K562 (cell line): Measurements from ENCODE around the gene RARRES2. TPM values are rescaled to one million over a fixed set of nuclear protein-coding genes. Genes with fewer than 3 reads are reported as not detected.

Experiments
- BHLHE40 ChIP-seq: IDR thresholded peaks from 2 replicates; pipeline ENCODE4 v1.6.1; 2011; ENCODE audit warnings: low read length, improper control_type of control experiment
- BRD9 ChIP-seq: fragments of 450-650 bp; IDR thresholded peaks from 2 replicates; pipeline ENCODE4 v1.6.1; 2018; ENCODE audit warnings: low read depth; ENCODE audit not compliant: partially characterized antibody
- CBX1 ChIP-seq: sonication (generic); IDR thresholded peaks from 2 replicates; pipeline ENCODE4 v1.6.1; 2016; ENCODE audit warnings: antibody characterized with exemption, low read depth, mild to moderate bottlenecking
- HOMEZ ChIP-seq: fragments of 250-450 bp; sonication (Bioruptor Pico); IDR thresholded peaks from 2 replicates; pipeline ENCODE4 v1.4.0; 2020; ENCODE audit warnings: mild to moderate bottlenecking, moderate library complexity
- MYNN ChIP-seq, 2 experiments: sonication (generic); formaldehyde crosslinking in 1 of 2; IDR thresholded peaks; 2 replicates each; pipeline versions ENCODE4 v1.5.0 to v1.6.1; 2016 to 2020; ENCODE audit warnings: antibody characterized with exemption in 1 of 2, missing genetic modification reagents in 1 of 2
- PCBP2 ChIP-seq: fragments of 200-400 bp; formaldehyde crosslinking; IDR thresholded peaks from 2 replicates; pipeline ENCODE4 v1.6.1; 2018; ENCODE audit warnings: low read length, low read depth, mild to moderate bottlenecking, moderate library complexity; ENCODE audit not compliant: poor library complexity, severe bottlenecking
- RBFOX2 ChIP-seq: fragments of 200-400 bp; formaldehyde crosslinking; IDR thresholded peaks from 2 replicates; pipeline ENCODE4 v1.6.1; 2017; ENCODE audit warnings: low read depth, mild to moderate bottlenecking, low read length, moderate library complexity
- RBM39 ChIP-seq: fragments of 200-400 bp; formaldehyde crosslinking; optimal IDR thresholded peaks from 2 replicates; pipeline ENCODE3; 2018; ENCODE audit warnings: low read depth, low read length
- STAG1 ChIP-seq: sonication (generic); formaldehyde crosslinking; IDR thresholded peaks from 2 replicates; pipeline ENCODE4 v1.5.0; 2020; ENCODE audit warnings: missing genetic modification reagents, borderline replicate concordance
- USF1 ChIP-seq: sonication (generic); formaldehyde crosslinking; IDR thresholded peaks from 2 replicates; pipeline ENCODE4 v1.9.0; 2022; ENCODE audit warnings: mild to moderate bottlenecking, missing genetic modification reagents
- XRCC4 ChIP-seq: IDR thresholded peaks from one replicate; pipeline ENCODE4 v1.6.1; 2011; ENCODE audit not compliant: insufficient read depth, insufficient read length; ENCODE audit errors: extremely low read depth
- ZC3H11A ChIP-seq: IDR thresholded peaks from 2 replicates; pipeline ENCODE4 v1.6.1; 2012; ENCODE audit warnings: low read depth, low read length, improper control_type of control experiment
- ZEB2 ChIP-seq: fragments of 450-650 bp; IDR thresholded peaks from 2 replicates; pipeline ENCODE4 v1.6.1; 2016
- ZNF121 ChIP-seq: sonication (generic); formaldehyde crosslinking; conservative IDR thresholded peaks from 2 replicates; pipeline ENCODE4 v1.8.0; 2022; ENCODE audit warnings: missing genetic modification reagents
- ZNF274 ChIP-seq: IDR thresholded peaks from 2 replicates; pipeline ENCODE4 v1.6.1; 2011; ENCODE audit warnings: low read depth, mild to moderate bottlenecking, low read length, moderate library complexity, borderline replicate concordance
- ZNF324 ChIP-seq: fragments of 250-450 bp; sonication (Bioruptor Pico); IDR thresholded peaks from 2 replicates; pipeline ENCODE4 v1.4.0; 2020; ENCODE audit warnings: mild to moderate bottlenecking
- ZNF354B ChIP-seq: fragments of 250-450 bp; sonication (Bioruptor Pico); IDR thresholded peaks from 2 replicates; pipeline ENCODE4 v1.4.0; 2020
- polyA plus RNA-seq, 8 experiments: library from polyadenylated mRNA; depleted of rRNA in 4 of 8; stranded (reverse) in 5 of 8; unstranded in 3 of 8; fragments of >200 nt; fragmentation: Nextera tagmentation in 2 of 8; fragmentation: Illumina TruSeq in 1 of 8; extraction: Ambion mirVana in 2 of 8; extraction: Trizol in 1 of 8; gene quantifications; 2 replicates each; pipeline versions ENCODE4 v1.2.1 to v1.2.3, GENCODE V29; 2011 to 2014; ENCODE audit warnings: inconsistent platforms in 1 of 8, missing spikeins in 1 of 8
- total RNA-seq, 7 experiments: library from RNA; depleted of rRNA in 6 of 7; stranded (reverse); fragments of >200 nt in 6 of 7; fragmentation: Illumina TruSeq in 2 of 7; extraction: Trizol in 2 of 7; gene quantifications; 2 replicates each; pipeline versions ENCODE4 v1.2.1 to v1.2.3, GENCODE V29; 2011 to 2021; ENCODE audit warnings: low replicate concordance in 1 of 7
- TF ChIP-seq, protein P1 (sequence below): fragments of 250-450 bp; sonication (Bioruptor Pico); IDR thresholded peaks from 2 replicates; pipeline ENCODE4 v1.5.1; 2021; ENCODE audit warnings: mild to moderate bottlenecking
- TF ChIP-seq, protein P2 (sequence below): fragments of 450-650 bp; conservative IDR thresholded peaks from 2 replicates; pipeline ENCODE4 v1.6.1; 2016; ENCODE audit warnings: missing genetic modification characterization, low read depth, mild to moderate bottlenecking, control low read depth, missing compliant biosample characterization

Gene RARRES2
- total and polyA plus RNA-seq, 9 of the 15 experiments (the other 6 are each of a cell fraction or from before 2014, with no cell fraction given) = 0.11 to 1.7 (median 0.23) TPM; not detected in 6

DNA sequence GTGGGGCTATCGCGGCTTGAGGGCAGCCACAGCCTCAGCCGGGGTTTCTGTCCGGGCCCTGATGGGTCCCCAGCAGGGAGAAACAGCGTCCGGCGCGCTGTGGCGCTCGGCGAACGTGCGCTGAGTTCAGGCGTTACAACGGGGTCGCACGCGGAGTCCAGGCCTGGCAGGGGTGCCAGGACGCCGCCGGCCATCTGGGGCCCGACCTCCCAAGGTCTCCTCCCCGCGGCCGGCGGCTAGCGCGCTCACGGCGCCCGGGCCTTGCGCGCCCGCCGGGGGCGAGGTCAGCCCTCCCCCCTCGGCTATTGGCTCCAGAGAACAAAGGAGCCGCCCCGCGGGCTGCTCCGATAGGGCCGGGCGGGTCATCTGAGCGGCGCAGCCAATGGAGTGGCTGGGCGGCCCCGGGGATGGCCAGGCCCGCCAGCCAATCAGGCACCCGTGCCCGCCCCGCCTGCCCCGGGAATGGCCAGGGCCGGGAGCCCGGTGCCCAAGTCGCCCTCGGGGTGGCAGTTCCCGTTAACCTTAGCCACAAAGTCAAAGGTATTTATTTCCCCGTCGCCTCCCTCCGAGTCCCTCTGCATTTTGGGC lies 37.5 kb upstream of the RARRES2 start, which contains the start of gene ZNF775 (continued):
- TF ChIP-seq USF1 (CRISPR knock-in tag) (peak; percentile 94), PCBP2 (no peak), RBM39 (no peak), BHLHE40 (no peak; the same call in 1 of the 2 replicates), STAG1 (CRISPR knock-in tag) (no peak), BRD9 (no peak), CBX1 (peak; percentile 73), XRCC4 (no peak), HOMEZ (CRISPR knock-in tag) (0 out of 2 replicates have a peak, but pooled peaks have one; percentile 10), ZEB2 (no peak), MYNN (IDR thresholded peaks at IDR 0.05) (peak; percentile 89), MYNN (CRISPR knock-in tag; IDR thresholded peaks at IDR 0.05) (no peak), ZNF354B (CRISPR knock-in tag) (no peak), ZC3H11A (no peak), ZNF121 (CRISPR knock-in tag) (no peak), ZNF324 (CRISPR knock-in tag) (no peak), RBFOX2 (peak; percentile 94), ZNF274 (no peak)
- TF ChIP-seq, protein P1, sequence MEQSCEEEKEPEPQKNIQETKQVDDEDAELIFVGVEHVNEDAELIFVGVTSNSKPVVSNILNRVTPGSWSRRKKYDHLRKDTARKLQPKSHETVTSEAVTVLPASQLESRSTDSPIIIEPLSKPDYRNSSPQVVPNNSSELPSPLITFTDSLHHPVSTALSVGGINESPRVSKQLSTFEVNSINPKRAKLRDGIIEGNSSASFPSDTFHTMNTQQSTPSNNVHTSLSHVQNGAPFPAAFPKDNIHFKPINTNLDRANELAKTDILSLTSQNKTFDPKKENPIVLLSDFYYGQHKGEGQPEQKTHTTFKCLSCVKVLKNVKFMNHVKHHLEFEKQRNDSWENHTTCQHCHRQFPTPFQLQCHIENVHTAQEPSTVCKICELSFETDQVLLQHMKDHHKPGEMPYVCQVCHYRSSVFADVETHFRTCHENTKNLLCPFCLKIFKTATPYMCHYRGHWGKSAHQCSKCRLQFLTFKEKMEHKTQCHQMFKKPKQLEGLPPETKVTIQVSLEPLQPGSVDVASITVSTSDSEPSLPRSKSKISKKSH (CRISPR knock-in tag) = no peak
- TF ChIP-seq, protein P2, sequence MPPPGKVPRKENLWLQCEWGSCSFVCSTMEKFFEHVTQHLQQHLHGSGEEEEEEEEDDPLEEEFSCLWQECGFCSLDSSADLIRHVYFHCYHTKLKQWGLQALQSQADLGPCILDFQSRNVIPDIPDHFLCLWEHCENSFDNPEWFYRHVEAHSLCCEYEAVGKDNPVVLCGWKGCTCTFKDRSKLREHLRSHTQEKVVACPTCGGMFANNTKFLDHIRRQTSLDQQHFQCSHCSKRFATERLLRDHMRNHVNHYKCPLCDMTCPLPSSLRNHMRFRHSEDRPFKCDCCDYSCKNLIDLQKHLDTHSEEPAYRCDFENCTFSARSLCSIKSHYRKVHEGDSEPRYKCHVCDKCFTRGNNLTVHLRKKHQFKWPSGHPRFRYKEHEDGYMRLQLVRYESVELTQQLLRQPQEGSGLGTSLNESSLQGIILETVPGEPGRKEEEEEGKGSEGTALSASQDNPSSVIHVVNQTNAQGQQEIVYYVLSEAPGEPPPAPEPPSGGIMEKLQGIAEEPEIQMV = no peak
